NCI-H1436 (cell line): ENCODE measurements around the gene TMEM212.
"Not testable (repeated sequence)": the region's sequence is repeated elsewhere in the genome, so short reads cannot be mapped to it uniquely, and the experiment has no call there.

ENCODE experiments used
- DNase-seq: peaks from one replicate; lab custom pipeline; 2025; lab: John Stamatoyannopoulos, UW

Gene TMEM212

DNA sequence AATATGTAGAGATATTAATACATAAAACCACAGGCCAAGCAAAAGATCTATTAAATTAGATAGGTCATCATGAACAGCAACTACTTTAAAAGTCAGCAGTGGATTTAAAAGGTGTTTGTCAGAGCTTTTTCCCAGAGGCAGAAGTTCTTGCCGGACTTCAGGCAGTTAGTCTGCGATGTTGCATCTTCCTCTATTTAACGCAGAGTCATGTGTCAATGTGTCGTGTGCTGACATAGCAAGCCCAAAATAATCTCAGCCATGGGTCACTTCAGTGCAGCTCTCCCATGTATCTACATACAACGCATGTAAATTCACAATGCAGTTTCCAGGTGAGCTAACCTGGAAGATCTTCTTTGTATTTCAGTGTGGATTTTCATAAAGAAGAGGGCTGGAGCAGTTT lies 8.0 kb upstream of the TMEM212 start:
- no peak for DNase-seq

DNA sequence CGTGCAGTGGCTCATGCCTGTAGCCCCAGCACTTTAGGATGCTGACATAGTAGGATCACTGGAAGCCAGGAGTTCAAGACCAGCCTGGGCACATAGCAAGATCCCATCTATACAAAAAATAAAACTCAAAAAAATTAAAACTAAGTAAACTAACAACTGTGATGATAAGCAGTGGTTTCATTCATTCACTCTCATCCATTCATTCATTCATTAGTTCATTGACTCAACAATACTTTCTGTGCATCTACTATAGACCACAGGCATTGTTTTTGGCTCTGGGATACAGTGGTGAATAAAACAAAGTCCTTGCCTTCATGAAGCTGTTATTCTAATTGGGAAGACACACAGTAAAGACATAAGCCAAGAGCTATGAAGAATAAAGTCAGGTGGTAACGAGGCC lies 7.5 kb upstream of the TMEM212 start:
- no peak for DNase-seq

DNA sequence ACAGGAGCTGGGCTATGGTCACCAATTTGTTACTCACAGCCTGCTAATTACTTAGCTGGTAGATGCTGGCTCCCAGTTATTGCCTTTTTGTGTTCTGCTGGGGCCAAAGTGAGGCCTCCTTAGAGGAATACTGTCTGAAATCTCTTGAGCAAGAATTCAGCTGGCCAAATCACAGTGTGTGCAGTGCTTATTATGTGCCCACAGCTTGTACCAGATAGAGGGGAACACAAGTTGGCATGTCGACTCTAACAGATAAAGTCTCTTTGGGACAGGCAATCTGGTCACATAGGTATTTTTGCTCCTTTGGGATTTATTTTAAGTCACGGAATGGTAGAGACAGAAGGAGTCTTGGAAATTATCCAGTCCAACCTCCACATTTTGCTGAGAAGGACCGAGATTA lies 6.3 kb upstream of the TMEM212 start:
- DNase-seq: no peak

DNA sequence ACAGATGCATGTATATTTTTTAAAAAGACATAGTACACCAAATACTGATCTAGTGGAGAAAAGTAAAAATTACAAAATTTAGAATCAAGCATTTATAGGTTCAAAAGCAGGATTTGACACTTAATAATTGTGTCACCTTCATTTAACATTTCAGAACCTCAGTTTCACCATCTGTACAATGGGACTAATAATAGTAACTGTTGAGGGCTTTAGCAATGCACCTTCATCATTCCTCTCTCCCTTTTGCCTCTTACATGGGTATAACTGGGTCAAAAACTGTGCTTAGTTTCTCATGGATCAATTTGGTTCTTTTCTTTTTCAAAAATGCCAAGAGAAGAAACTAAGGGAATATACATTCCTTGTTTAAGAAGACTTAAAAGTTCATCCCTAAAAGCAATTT lies 5.5 kb upstream of the TMEM212 start:
- DNase-seq: no peak

DNA sequence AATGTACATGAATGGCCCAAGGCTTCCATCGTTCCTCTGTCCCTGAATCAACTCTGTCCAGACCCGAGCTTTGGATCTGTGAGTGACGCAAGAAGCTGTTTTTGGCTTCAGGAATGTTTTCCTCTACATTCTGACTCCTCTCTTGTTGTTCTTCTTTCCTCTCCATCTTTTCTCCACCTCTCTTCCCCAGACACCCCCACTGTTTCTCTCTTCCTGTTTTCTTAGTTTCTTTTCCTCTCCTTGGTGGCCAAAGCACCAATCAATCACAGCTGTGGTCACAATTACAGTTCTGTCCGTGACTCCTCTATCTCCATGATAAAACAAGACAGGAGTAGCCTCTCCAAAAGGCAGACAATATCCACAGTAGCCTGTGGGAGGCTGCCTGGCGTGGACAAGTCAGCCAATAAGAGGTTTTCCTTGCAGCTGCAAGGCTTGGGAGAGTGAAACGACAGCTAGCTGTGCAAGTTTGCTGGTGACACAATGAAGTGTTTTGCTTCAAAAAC lies 4.9 kb upstream of the TMEM212 start:
- no peak for DNase-seq

DNA sequence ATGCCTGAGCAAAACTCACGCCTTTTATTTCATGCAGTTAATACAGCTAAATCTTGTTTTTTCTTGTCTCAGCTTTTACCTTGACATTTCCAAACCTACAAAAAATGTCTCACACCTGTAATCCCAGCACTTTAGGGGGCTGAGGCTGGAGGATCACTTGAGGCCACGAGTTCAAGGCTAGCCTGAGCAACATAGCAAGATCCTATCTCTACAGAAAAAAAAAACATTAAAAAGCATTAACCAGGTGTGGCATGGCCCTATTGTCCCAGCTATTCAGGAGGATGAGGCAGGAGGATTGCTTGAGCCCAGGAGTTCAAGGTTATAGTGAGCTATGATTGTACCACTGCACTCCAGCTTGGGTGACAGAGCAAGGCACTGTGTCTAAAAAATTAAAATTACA lies 3.9 kb upstream of the TMEM212 start:
- DNase-seq: no peak

DNA sequence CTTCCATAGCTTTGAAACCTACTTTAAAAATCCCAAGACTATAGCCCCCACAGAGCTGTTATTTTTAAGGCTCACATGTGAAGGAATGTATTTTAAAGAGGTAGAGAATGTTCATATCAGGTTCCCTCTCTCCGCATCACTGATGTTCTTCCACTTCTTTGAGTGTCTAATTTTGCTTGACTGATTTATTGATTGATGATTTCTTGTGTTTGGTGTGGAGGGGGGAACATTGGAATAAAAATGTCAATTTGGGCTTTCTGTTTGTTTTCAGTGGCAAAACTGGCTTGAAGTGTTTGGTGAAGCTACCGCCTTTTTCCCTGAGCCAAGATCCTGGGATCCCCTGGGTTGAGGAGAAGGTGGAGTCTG lies 2.7 kb upstream of the TMEM212 start:
- DNase-seq: no peak

DNA sequence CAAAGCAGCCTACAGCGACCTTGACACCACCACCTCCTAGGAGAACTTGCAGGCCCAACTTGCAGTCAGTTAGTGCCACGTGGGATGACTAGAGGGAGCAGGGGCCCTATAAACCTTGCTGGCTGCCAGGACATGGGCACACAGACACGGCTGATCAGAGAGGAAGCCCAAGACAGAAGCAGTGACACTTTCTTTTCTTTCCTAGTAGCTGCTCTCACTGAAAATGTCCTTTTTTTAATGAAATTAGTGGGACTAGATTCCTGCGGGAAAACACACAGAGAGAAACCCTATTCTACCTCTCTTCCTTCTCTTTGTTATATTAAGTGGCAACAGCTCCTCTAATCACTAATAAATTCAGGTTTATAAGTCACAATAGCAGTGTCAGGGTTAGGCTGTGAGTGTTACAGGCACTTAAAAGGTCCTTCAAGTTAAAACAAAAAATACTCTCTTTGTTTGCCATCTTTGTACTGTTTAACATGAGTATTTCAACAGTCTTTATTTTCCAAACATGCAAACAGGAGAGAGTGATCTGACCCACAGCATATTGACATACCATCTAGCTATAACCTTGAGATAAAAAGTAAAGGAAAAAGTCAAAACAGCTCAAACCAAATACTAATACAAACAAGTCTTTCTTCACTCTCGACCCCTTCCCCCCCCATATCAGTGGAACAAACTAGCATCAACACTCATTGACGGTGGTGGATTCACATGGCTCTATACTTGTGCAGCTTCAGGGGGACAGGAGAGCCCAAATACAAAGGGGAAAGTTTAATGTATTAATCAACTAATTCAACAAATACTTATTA lies 2.1 kb upstream of the TMEM212 start:
- no peak for DNase-seq

DNA sequence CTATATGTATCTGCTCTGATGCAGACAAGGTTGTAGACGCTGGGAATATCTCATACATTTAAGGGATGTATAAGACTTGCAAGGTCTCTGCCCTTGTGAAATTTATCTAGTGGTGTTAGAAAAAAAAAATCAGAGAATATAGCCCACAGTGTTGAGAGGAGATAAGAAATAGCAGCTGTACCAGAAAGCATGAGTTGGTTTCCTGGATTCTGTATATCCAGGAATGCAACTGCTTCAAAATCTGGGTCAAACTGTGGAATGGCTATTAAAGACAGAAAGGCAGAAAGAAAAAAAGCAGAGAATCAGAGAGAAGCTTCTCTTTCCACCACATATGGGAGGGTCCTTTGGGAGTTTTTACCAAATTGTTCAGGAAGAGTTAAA lies 1.5 kb upstream of the TMEM212 start:
- DNase-seq: no peak

DNA sequence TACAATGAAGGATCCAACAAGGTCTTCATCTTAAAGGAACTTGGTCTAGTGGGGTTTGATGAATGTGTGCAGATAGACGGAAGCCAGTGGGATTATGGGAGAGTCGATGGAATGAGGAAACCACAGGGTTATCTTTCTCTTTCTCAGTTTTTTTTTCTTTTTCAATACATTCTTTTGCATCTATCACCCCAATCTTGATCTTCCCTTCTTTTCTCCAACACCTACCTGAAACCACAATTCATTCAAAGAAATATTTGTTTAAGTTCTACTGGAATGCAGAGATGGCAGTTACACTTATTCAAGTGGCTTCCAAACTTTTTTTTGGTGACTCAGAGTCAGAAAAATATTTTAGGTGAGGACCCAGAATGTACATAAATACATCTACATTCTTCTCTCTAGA lies 1.7 kb downstream of the TMEM212 start:
- no peak for DNase-seq

DNA sequence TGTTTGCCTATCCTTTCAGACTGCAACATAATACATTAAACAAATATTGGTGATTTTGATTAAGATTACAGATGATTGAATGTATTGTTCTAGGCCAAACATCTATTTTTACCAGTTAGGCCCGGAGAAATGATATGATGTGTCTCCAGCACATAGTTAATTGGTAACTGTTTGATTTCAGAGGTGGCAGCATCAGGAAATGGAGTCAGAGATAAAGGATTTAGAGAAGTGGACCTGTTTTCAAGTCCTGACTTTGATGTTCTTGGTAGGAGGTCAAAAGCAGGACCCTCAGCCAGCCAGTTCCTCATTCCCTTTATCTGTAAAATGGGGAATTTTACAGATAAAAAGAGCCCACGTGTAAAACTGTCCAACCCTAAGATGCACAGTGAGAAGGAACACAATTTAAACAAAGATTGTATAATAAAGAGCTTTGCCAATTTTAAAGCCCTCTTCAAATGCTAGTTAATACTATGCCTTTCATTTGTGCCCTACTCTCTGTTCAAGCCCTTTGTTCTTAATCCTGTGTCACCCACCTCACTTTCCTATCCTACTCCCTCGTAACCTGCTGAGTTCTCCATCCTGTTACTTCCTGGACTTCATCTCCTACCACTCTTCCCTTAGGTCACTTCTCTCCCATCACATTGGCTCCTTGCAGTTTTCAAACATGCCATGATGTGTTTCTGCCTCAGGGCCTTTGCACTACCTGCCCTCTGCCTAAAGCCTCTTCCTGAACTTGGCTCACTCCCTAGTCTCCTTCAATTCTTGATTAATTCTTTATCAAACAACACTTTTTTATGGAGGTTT lies 2.5 kb downstream of the TMEM212 start:
- no peak for DNase-seq

DNA sequence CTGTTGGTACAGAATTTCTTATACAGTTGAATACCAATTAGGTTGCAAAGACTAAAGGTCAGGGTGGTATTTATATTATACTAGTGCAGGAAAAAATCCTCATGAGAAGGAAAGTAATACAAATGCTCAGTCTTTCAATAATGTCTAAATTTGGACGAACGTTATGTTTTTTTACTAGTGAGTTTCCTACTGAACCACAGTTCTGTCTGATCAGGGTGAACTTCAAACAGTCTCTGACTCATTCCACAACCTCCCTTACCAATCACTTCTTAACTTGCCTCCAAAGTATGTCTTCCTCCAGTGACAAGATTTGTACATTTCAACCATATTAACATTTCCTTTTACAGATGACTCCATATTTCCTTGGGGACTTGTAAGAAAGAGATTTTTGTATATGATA lies 3.4 kb downstream of the TMEM212 start:
- DNase-seq: no peak

DNA sequence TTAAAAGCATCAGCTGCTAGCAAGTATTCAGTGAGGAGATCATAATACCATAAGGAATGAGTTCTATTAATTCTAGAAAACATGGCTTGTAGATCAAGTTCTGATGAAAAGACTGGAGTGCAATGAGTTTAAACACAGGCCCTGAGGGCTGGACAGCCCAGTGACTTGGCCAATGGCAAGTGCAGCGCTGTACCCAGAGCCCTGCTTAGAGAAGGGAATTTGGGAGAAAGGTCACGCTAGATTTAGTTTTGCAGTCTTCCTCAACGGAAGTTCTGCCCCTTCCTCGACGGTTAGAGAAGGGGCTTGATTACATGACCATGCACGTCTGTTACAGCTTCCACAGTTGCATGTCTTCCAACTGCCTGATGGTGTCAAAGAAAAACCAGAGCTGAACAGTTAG lies 4.0 kb downstream of the TMEM212 start:
- no peak for DNase-seq

DNA sequence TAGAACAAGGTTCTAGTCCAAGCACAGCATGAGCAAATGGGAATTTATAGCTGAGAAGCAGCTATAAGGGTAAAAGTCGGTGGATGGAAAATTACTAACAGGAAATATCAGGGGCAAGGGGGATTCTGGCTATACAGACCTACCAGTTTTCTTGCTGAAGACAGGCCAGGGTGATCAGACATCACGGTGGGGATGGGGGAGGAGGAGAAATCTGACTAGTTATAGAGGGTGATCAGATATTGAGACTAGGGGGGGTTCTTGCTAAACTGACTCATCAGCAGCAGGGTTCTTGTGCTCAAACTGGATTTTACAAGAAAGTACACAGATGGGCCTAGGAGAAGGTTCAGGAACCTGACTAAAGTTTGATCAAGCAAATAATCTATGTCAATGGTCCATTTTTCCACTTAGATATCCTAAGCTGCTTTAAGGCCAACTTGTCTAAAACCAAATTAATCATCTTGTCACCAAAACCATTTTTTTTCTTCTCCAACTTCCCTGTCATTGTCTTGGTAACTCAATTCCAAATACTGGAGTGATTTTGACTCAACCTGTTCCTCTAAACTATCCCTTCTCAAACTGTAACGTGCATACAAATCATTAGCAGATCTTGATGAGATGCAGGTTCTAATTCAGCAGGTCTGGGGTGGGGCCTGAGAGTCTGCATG lies 4.6 kb downstream of the TMEM212 start:
- no peak for DNase-seq

DNA sequence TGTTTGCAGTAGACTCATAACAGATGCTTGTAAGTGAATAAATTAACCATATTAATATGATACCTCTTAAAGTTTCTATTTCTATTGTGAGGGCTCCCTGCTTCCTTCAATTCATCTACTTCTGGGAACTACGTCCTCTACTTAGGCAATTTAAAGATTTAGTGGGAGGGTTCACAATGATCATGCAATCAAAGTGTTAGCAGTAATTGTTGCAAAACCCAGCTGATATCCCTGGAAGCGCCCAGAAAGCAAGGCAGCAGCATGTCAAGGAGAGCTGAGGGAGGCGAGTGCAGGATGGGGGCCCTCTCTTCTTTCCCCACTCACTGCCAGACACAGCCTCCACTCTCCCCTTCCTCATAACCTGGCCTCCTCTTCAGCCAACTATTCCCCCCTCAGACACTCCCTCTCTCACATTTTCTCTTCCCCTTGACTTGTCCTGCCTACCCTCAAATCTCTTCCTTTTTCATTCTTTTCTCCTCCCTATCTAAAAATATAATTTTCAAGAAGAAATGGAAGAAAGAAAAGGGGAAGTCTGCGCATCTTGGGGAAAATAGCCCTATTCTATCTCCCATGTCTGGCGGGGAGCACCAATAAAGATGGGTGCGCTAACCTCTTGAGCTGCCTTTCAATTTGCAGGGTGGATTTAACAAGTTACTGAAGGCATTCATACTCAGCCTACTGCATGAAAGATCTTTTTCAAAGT lies 6.6 kb downstream of the TMEM212 start:
- DNase-seq: no peak

DNA sequence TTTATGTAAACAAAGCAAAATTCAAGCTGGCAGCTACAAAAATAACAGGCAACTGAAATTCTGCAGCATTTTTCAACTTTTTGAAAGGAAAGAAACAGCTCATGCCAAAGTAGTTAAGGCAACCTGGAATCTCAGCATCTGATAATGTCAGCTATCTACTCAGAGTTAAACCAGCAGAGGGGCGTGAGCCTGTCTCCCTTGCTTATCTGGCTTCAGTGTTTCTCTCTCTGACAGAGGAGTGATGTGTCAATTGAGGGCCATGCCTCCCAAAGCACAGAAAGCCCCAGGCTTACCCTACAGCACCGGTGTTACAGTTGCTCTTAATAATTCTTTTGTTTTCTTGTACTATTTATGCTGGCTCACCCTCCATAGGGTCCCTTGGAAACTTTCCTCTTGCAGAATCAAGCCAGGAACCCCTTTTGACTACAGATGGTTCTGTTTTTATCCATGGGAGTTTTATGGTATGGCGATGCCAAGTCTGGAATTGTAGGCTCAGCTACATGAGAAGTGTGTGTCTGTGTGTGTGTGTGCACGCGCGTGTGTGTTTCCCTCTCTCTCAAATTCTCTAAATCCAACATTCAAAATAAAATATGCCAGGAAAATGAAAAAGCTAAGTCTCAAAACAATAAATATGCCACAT lies 7.3 kb downstream of the TMEM212 start:
- no peak for DNase-seq

DNA sequence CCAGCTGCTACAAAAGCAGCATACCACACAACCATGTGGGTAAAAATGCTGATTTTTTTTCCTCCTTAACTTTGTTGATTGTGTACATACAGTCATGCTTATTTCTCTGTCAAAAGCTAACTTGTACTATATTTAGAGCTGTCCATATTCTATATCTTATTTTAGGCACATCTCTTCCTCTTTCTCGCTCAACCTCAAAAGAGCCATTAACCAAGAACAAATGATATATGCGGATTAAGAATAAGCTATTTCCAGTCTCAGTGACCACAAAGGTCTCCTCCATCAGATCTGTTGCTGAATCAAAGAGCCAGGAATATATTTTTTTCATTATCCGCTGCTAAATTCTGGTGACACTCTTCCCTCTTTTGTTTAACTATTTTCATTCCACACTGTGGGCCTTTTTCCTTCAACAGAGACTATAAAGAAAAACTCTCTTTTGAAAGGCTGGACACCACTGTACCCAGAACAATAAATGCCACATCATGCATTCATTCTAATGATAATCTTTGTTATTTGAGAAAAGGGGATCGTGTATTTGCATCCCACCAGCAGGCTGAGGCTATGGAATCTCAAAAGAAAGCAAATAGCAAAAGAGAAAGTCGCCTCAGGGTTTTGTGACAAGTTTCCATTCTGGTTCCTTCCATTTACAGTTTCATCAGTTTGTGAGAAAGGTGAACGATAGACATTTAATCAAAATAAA lies 8.0 kb downstream of the TMEM212 start:
- DNase-seq: no peak

DNA sequence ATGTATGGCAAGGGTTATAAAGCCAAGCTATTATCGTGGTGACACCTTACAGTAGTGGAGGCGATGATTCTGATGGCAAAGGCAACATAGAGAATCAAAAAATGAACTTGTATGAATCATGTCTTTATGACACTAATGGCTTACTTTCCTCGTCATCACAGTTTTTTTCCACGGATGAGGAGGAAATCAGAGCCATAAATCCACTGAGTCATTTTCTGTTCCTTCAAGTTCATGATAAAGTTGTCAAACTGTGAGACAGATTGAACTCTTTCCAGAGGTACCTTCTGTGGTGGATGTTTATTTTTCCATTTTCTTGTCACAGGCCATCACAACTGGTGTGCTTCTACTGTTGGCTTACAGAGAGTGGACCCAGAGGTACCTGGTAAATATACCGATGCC lies 8.5 kb downstream of the TMEM212 start:
- DNase-seq: no peak

DNA sequence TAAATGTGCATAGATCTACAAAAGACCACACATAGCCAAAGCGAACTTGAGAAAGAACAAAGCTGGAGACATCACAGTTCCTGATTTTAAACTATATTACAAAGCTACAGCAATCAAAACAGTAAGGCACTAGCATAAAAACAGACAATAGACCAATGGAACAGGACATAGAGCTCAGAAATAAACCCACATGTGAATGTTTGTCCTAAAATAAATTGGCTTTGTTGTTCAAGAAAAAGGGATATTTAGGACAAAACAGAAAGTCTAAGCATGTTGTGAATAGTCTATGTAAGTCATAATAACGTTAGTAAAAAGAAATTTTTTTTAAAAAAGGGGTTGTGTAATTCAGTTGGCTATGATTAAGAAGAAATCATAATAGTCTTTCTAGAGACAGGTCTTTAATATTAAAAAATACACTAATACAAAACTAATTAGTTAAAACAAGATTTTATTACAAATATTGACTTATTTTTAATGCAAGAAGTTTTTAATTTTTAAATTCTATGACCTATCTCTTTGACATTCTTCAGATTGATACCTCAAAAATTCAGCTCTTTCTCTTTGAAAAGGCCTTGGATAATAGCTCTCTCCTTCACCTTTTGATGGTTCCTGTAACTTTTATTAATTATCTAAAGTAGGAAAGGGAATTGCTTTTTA lies 11.6 kb downstream of the TMEM212 start:
- DNase-seq: no peak

DNA sequence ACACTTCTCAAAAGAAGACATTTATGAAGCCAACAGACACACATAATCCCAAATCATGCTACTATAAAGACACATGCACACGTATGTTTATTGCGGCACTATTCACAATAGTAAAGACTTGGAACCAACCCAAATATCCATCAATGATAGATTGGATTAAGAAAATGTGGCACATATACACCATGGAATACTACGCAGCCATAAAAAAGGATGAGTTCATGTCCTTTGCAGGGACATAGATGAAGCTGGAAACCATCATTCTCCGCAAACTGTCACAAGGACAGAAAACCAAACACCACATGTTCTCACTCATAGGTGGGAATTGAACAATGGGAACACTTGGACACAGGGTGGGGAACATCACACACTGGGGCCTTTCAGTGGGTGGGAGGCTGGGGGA lies 15.6 kb downstream of the TMEM212 start:
- DNase-seq: not testable (repeated sequence)
